Esophagus muscularis mucosa (tissue), 4 donors: ENCODE measurements around the gene NAA80. TPM values are rescaled to one million over a fixed set of nuclear protein-coding genes. Genes with fewer than 3 reads are reported as not detected.
A peak's percentile ranks its signal among the peaks of the same experiment; 100 is the strongest.
"Not testable (repeated sequence)": the region's sequence is repeated elsewhere in the genome, so short reads cannot be mapped to it uniquely, and the experiment has no call there.

ENCODE experiments used
- DNase-seq: peaks from one replicate; pipeline ENCODE4 v3.0.0-alpha.2; 2017; ENCODE audit errors: extremely low spot score
- H3K27ac ChIP-seq, 4 donors: fragments of 200-600 bp; sonication (generic); replicated peaks in 1 of 4; 1 replicate in 3 of 4; 2 replicates in 1 of 4; pipeline ENCODE4 v1.5.1; 2016 to 2019; ENCODE audit warnings: mild to moderate bottlenecking in 1 of 4
- H3K27me3 ChIP-seq, 4 donors: fragments of 200-600 bp; sonication (generic); one replicate each; pipeline versions ENCODE4 v1.5.1 to v1.6.0; 2016 to 2019
- H3K36me3 ChIP-seq, 4 donors: fragments of 200-600 bp; sonication (generic); one replicate each; pipeline ENCODE4 v1.5.1; 2016 to 2019
- H3K4me1 ChIP-seq, 4 donors: fragments of 200-600 bp; sonication (generic); one replicate each; pipeline ENCODE4 v1.5.1; 2016 to 2019
- H3K4me3 ChIP-seq, 4 donors: fragments of 200-600 bp; sonication (generic); 1 replicate in 2 of 4; 2 replicates in 2 of 4; pipeline ENCODE4 v1.5.1; 2016 to 2019; ENCODE audit warnings: mild to moderate bottlenecking in 4 of 4, moderate library complexity in 1 of 4
- H3K9me3 ChIP-seq, 4 donors: fragments of 200-600 bp; sonication (generic); 1 replicate in 3 of 4; 2 replicates in 1 of 4; pipeline ENCODE4 v1.5.1; 2016 to 2019
- EP300 ChIP-seq: sonication (generic); formaldehyde crosslinking; IDR thresholded peaks from one replicate; pipeline ENCODE4 v1.6.1; 2017; ENCODE audit warnings: antibody characterized with exemption
- POLR2A ChIP-seq: fragments of 450-650 bp; IDR thresholded peaks from one replicate; pipeline ENCODE4 v1.6.1; 2017; ENCODE audit warnings: antibody characterized with exemption, moderate library complexity, mild to moderate bottlenecking, low read depth
- POLR2AphosphoS5 ChIP-seq, 2 donors: sonication (generic); formaldehyde crosslinking; IDR thresholded peaks; one replicate each; pipeline ENCODE4 v1.6.1; 2017; ENCODE audit warnings: antibody characterized with exemption in 2 of 2
- WGBS: methylation state at CpG from one replicate; pipeline ENCODE4 v1.1.5; 2018; 5-methylcytosine and 5-hydroxymethylcytosine counted together
- intact Hi-C: fragments of 100-400 bp; cut with DNase I; formaldehyde crosslinking; loops from one replicate; pipeline ENCODE4 v1.15.1; 2023
- total RNA-seq, 4 donors: library from RNA; depleted of rRNA; stranded (reverse); fragments of >200 nt; gene quantifications; one replicate each; pipeline versions ENCODE4 v1.1.0 to v1.2.1, GENCODE V29; 2016
- TF ChIP-seq, protein P1 (sequence below), 3 experiments: fragments of 200-600 bp in 2 of 3; fragments of 450-650 bp in 1 of 3; sonication (generic) in 2 of 3; IDR thresholded peaks; one replicate each; pipeline ENCODE4 v1.5.1; 2017 to 2019; ENCODE audit warnings: antibody characterized with exemption in 3 of 3, mild to moderate bottlenecking in 2 of 3, moderate library complexity in 1 of 3

Gene NAA80
- total RNA-seq, 4 donors from 2014 or later, result 6.8 to 9.5 (median 8.0) TPM

DNA sequence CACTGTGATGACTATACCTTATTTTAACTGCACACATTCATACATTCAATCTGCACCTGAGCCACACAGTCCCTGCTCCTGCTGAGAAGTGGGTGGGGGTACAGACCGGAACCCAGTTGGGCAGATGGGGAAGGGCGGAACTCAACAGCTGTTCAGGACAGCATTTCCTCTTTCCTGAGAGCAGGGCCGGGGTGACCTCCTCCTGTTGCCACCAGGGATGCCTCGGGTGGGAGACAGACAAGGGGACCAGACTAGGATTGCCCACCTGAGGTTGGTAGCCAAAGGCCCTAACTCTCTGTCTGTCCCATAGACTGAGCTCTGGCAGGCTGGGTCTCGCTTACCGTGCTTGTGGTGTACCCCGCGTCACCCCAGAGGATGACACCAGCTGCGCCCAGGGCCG, 19.4 kb upstream of the NAA80 start:
- 39% methylated on average over 6 of the region's 10 CpGs for WGBS
- intact Hi-C loops, result no loop called here
- Histone ChIP-seq H3K27ac (peak overlapping the region in 3 of 4 donors; percentile 16 to 48 (median 22)), H3K4me3 (peak overlapping the region; percentile 72 to 88 (median 84)), H3K27me3 (no peaks in the 10 kb centered on the region), H3K4me1 (peaks cover 44 to 77% (median 63%) of the 10 kb centered on the region in 4 donors), H3K9me3 (no peaks in the 10 kb centered on the region), H3K36me3 (peaks cover 0 to 65% (median 51%) of the 10 kb centered on the region in 4 donors)
- DNase-seq, result no peak
- TF ChIP-seq EP300 (no peak), POLR2A (no peak), POLR2AphosphoS5 (IDR thresholded peaks at IDR 0.05) (no peak)
- TF ChIP-seq, protein P1, sequence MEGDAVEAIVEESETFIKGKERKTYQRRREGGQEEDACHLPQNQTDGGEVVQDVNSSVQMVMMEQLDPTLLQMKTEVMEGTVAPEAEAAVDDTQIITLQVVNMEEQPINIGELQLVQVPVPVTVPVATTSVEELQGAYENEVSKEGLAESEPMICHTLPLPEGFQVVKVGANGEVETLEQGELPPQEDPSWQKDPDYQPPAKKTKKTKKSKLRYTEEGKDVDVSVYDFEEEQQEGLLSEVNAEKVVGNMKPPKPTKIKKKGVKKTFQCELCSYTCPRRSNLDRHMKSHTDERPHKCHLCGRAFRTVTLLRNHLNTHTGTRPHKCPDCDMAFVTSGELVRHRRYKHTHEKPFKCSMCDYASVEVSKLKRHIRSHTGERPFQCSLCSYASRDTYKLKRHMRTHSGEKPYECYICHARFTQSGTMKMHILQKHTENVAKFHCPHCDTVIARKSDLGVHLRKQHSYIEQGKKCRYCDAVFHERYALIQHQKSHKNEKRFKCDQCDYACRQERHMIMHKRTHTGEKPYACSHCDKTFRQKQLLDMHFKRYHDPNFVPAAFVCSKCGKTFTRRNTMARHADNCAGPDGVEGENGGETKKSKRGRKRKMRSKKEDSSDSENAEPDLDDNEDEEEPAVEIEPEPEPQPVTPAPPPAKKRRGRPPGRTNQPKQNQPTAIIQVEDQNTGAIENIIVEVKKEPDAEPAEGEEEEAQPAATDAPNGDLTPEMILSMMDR (IDR thresholded peaks at IDR 0.05), result no peak

DNA sequence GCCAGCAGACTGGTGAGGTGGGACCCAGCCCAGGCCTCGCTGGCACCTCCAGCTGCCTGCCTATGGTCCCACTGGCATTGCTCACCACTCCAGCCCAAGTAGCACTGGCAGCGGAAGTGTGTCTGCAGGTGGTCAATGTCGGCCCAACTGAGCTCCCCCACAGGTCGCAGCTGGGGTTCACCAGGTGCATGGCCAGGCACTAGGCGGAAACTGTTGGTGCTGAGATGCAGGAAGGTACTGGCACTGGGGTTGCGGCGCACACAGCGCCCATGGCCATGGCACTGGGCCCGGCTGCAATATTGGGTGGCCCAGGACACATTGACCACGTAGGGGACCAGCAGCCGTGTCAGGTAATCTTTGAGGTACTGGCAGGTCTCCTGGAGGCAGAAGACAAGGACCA, 19.0 kb upstream of the NAA80 start:
- Histone ChIP-seq H3K4me3 (peak overlapping the region; percentile 72 to 88 (median 84)), H3K9me3 (no peaks in the 10 kb centered on the region), H3K27me3 (no peaks in the 10 kb centered on the region), H3K4me1 (peaks cover 44 to 73% (median 61%) of the 10 kb centered on the region in 4 donors), H3K36me3 (peaks cover 0 to 65% (median 51%) of the 10 kb centered on the region in 4 donors), H3K27ac (peak overlapping the region in 3 of 4 donors; percentile 11 to 61 (median 28))
- DNase-seq, result no peak
- intact Hi-C loops, result no loop called here
- 82% methylated on average over 6 of the region's 11 CpGs for WGBS
- no peak for TF ChIP-seq POLR2A

DNA sequence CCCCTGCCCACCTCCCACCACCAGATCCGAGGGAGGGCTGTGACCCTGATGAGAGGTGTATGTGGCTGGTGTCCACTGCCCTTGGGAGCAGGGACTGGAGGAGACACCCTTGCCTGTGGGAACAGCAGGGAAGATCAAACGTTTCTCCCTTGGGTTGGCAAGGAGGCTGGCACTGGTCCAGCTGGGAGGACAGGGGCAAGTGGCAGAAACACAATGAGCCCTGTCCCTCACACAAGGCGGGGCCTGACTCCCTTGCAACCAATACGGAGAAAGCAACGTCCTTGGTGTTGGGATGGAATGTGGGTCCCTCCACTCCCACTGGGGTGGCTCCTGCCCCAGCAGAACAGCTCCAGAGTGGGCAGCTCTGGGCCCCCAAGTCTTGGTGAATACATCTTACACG, 18.1 kb upstream of the NAA80 start:
- peak overlapping the region; percentile 21 to 61 (median 39) for H3K27ac ChIP-seq
- intact Hi-C loops, result no loop called here
- peaks cover 44 to 64% (median 54%) of the 10 kb centered on the region in 4 donors for H3K4me1 ChIP-seq
- H3K27me3 ChIP-seq, result no peaks in the 10 kb centered on the region
- 59% methylated on average over 5 of the region's 6 CpGs for WGBS
- DNase-seq, result no peak
- H3K9me3 ChIP-seq, result no peaks in the 10 kb centered on the region
- TF ChIP-seq POLR2AphosphoS5 (IDR thresholded peaks at IDR 0.05) (no peak), EP300 (no peak), POLR2A (no peak)
- TF ChIP-seq, protein P1 (IDR thresholded peaks at IDR 0.05), result no peak
- H3K4me3 ChIP-seq, result peak overlapping the region in 1 of 4 donors; percentile 6
- H3K36me3 ChIP-seq, result peaks cover 0 to 65% (median 51%) of the 10 kb centered on the region in 4 donors

DNA sequence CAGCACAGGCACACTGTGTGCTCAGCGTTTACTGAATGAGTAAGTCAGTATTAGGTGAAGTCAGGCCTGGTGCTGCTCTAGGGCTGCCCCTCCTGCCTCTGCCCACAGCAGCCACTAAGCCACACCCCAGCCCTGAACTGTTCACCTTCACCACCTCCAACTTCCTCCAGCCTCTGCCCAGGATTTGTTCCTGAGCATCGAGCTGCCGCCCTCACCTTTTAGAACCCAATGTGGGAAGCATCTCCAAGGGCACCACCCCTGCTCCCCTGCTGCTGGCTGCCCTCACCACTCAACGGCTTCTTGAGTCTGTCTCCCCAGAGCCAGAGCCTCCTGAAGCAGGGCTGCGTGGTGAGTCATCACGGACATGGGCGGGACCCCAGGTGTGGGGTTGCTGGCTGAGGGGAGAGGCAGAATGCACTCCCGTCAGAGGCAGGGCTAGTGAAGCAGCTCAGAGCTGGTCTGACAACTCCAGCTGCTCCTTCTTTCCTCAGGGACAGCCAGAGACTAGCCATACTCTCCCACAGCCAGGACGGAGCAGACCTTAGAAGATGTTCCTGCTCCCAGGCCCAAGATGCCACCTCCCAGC, 17.5 kb upstream of the NAA80 start:
- Histone ChIP-seq H3K36me3 (peaks cover 0 to 65% (median 53%) of the 10 kb centered on the region in 4 donors), H3K27ac (peak overlapping the region in 3 of 4 donors; percentile 21 to 61 (median 50)), H3K4me1 (peaks cover 42 to 59% (median 49%) of the 10 kb centered on the region in 4 donors), H3K4me3 (no peak overlapping the region), H3K27me3 (no peaks in the 10 kb centered on the region), H3K9me3 (no peaks in the 10 kb centered on the region)
- TF ChIP-seq, protein P1 (IDR thresholded peaks at IDR 0.05), result no peak
- TF ChIP-seq EP300, result no peak
- TF ChIP-seq POLR2AphosphoS5 (IDR thresholded peaks at IDR 0.05), result no peak
- no peak for TF ChIP-seq POLR2A
- WGBS, result 72% methylated on average over 7 of the region's 9 CpGs
- intact Hi-C loops, result no loop called here
- DNase-seq, result no peak

DNA sequence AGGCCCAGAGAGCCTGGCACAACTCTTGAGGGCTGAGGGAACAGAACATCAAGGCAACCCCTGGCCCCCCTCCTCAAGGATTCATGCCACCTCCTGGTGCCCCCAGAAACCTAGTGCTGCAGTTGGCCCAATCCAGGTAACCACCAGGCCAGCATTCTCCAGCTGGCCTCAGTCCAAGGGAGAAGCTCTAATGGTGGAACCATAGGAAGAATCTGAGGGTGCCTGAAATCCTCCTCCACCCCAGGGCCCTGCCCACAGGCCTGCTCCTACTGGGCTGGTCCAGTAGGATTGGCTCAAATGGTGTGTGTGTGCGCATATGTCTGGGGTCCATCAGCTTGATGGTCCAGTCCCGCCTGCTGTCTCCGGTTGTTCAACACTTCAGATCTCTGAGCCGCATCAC, 15.6 kb upstream of the NAA80 start:
- peaks cover 33 to 48% (median 36%) of the 10 kb centered on the region in 4 donors for H3K4me1 ChIP-seq
- no peak for DNase-seq
- no peaks in the 10 kb centered on the region for H3K9me3 ChIP-seq
- intact Hi-C loops, result no loop called here
- H3K27me3 ChIP-seq, result no peaks in the 10 kb centered on the region
- no peak for TF ChIP-seq EP300
- TF ChIP-seq POLR2AphosphoS5 (IDR thresholded peaks at IDR 0.05), result no peak
- TF ChIP-seq POLR2A, result no peak
- no peak overlapping the region for H3K27ac ChIP-seq
- peaks cover 0 to 60% (median 49%) of the 10 kb centered on the region in 4 donors for H3K36me3 ChIP-seq
- H3K4me3 ChIP-seq, result no peak overlapping the region
- WGBS, result 96% methylated on average over 4 of the region's 4 CpGs

DNA sequence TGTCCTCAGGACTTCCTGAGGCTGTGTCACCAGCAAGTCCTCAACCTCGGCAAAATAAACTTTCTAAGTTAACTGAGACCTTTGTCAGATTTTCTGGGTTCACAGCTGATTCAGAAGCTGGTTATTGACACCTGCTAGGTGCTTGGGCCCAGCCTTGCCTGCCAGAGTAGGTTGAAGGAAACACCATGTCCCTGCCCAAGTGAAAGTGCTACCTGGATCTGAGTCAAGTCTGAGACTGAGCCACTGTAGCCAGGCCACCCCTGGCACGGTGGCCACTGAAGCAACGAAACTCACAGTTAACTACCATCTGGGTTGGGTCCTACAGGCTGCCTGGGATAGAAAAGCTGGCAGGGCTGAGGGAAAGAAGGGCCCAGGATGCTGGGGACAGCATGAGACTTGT, 15.1 kb upstream of the NAA80 start:
- H3K9me3 ChIP-seq, result no peaks in the 10 kb centered on the region
- H3K4me1 ChIP-seq, result peaks cover 29 to 47% (median 32%) of the 10 kb centered on the region in 4 donors
- TF ChIP-seq EP300 (no peak), POLR2A (no peak), POLR2AphosphoS5 (IDR thresholded peaks at IDR 0.05) (no peak)
- TF ChIP-seq, protein P1 (IDR thresholded peaks at IDR 0.05), result no peak
- intact Hi-C loops, result no loop called here
- no peak overlapping the region for H3K27ac ChIP-seq
- peaks cover 0 to 56% (median 46%) of the 10 kb centered on the region in 4 donors for H3K36me3 ChIP-seq
- H3K27me3 ChIP-seq, result no peaks in the 10 kb centered on the region
- WGBS, result 71% methylated on average over 3 of the region's 3 CpGs
- no peak overlapping the region for H3K4me3 ChIP-seq
- DNase-seq, result no peak

DNA sequence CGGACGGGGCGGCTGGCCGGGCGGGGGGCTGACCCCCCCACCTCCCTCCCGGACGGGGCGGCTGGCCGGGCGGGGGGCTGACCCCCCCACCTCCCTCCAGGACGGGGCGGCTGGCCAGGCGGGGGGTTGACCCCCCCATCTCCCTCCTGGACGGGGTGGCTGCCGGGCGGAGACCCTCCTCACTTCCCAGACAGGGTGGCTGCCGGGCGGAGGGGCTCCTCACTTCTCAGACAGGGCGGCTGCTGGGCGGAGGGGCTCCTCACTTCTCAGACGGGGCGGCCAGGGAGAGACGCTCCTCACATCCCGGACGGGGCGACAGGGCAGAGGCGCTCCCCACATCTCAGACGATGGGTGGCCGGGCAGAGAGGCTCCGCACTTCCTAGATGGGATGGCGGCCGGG, 12.8 kb upstream of the NAA80 start:
- intact Hi-C loops, H3K27ac ChIP-seq: not testable (repeated sequence)

More for the DNA sequence above, 12.8 kb upstream of the NAA80 start:
- H3K9me3 ChIP-seq, H3K27me3 ChIP-seq, DNase-seq, H3K4me3 ChIP-seq: not testable (repeated sequence)
- no CpG with 5 or more reads among the region's 32 CpGs for WGBS
- peaks cover 6 to 24% (median 9%) of the 10 kb centered on the region in 4 donors for H3K4me1 ChIP-seq
- H3K36me3 ChIP-seq, result peaks cover 0 to 40% (median 26%) of the 10 kb centered on the region in 4 donors
